Astrocyte of the cerebellum (primary cell): Measurements from ENCODE around the gene BCL2L11.
A peak's percentile ranks its signal among the peaks of the same experiment; 100 is the strongest.

Source experiments
- DNase-seq: peaks from one replicate; pipeline ENCODE4 v3.0.0-alpha.2; 2011; ENCODE audit warnings: low read depth
- H3K4me3 ChIP-seq: 2 replicates; pipeline ENCODE4 v1.5.1; 2011; ENCODE audit warnings: mild to moderate bottlenecking, low read depth, low read length, moderate library complexity
- CTCF ChIP-seq: IDR thresholded peaks from 2 replicates; pipeline ENCODE4 v1.5.1; 2012; ENCODE audit warnings: low read length, low read depth, moderate library complexity, mild to moderate bottlenecking; ENCODE audit errors: missing control alignments
- in situ Hi-C: cut with HindIII; loops from 2 replicates; pipeline ENCODE4 v1.10.0; 2017; ENCODE audit warnings: low sequenced_read_pairs

The BCL2L11 gene

GRCh38 chr2:111175615-111176014, 54.9 kb downstream of the BCL2L11 start:
- TF ChIP-seq CTCF: no peak
- no peak for DNase-seq
- in situ Hi-C loops: no loop called here
- no peak overlapping the region for H3K4me3 ChIP-seq

- in situ Hi-C loops: no loop called here
- TF ChIP-seq CTCF: no peak
Observed at GRCh38 chr2:111176388-111176787, 55.7 kb downstream of the BCL2L11 start.

GRCh38 chr2:111176867-111177266, 56.2 kb downstream of the BCL2L11 start:
- no peak overlapping the region for H3K4me3 ChIP-seq
- no peak for TF ChIP-seq CTCF
- DNase-seq: no peak
- in situ Hi-C loops: no loop called here

More at GRCh38 chr2:111176388-111176787, 55.7 kb downstream of the BCL2L11 start:
- H3K4me3 ChIP-seq: no peak overlapping the region
- DNase-seq: no peak

GRCh38 chr2:111178296-111178695, 57.6 kb downstream of the BCL2L11 start:
- TF ChIP-seq CTCF: no peak
- DNase-seq: no peak
- in situ Hi-C loops: no loop called here
- H3K4me3 ChIP-seq: no peak overlapping the region

- no peak overlapping the region for H3K4me3 ChIP-seq
- TF ChIP-seq CTCF: no peak
- peak; percentile 31 for DNase-seq
- in situ Hi-C loops: no loop called here
Observed at GRCh38 chr2:111178730-111179405, 58.2 kb downstream of the BCL2L11 start.

GRCh38 chr2:111182121-111182520, 61.4 kb downstream of the BCL2L11 start:
- no peak overlapping the region for H3K4me3 ChIP-seq
- no peak for TF ChIP-seq CTCF
- no peak for DNase-seq
- in situ Hi-C loops: no loop called here
